PC-3 (cell line): ENCODE data around the gene MAMLD1. TPM values are rescaled to one million over a fixed set of nuclear protein-coding genes. Genes with fewer than 3 reads are reported as not detected.

Experiments
- ATAC-seq: fragments of 200-7000 bp; cut with Tn5 transposase; 2 replicates; pipeline ENCODE4 v1.9.1; 2020; ENCODE audit warnings: mild to moderate bottlenecking, moderate library complexity
- BruUV-seq: library from RNA; stranded (reverse); fragments of 400-500 nt; replicated peaks from 2 replicates; lab custom pipeline; 2021; lab: Mats Ljungman, UMichigan
- CTCF ChIA-PET: fragments of 300-600 bp; sonication (Branson Sonifier 250); formaldehyde crosslinking; loops from one replicate; lab custom pipeline; 2022; ENCODE audit warnings: antibody characterized with exemption; lab: Charles Lee
- POLR2A ChIA-PET: fragments of 300-600 bp; sonication (Branson Sonifier 250); formaldehyde crosslinking; loops from one replicate; lab custom pipeline; 2022; ENCODE audit warnings: antibody characterized with exemption; ENCODE audit not compliant: unreplicated experiment; lab: Charles Lee
- DNase-seq: peaks from one replicate; pipeline ENCODE4 v3.0.0-alpha.2; 2015
- H2AFZ ChIP-seq: fragments of 300-600 bp; sonication (generic); 2 replicates; pipeline ENCODE4 v1.6.0; 2016; ENCODE audit warnings: antibody characterized with exemption, low read length
- H3F3A ChIP-seq: fragments of 300-600 bp; sonication (generic); one replicate; pipeline ENCODE4 v1.6.0; 2017; ENCODE audit warnings: antibody characterized with exemption, low read length, control low read depth, mild to moderate bottlenecking; ENCODE audit not compliant: unreplicated experiment
- H3K27ac ChIP-seq: fragments of 300-600 bp; sonication (generic); 2 replicates; pipeline ENCODE4 v1.5.1; 2016; ENCODE audit warnings: mild to moderate bottlenecking, low read length
- H3K27me3 ChIP-seq: fragments of 300-600 bp; sonication (generic); 2 replicates; pipeline ENCODE4 v1.6.1; 2016; ENCODE audit warnings: low read length, mixed read lengths
- H3K36me3 ChIP-seq: fragments of 300-600 bp; sonication (generic); 2 replicates; pipeline ENCODE4 v1.6.1; 2016; ENCODE audit warnings: low read depth, mixed run types, low read length, mixed read lengths
- H3K4me1 ChIP-seq: fragments of 300-600 bp; sonication (generic); 2 replicates; pipeline ENCODE4 v1.5.1; 2016; ENCODE audit warnings: low read length; ENCODE audit not compliant: insufficient read depth
- H3K4me2 ChIP-seq: fragments of 300-600 bp; sonication (generic); 2 replicates; pipeline ENCODE4 v1.6.0; 2016; ENCODE audit warnings: low read length
- H3K4me3 ChIP-seq: fragments of 300-600 bp; sonication (generic); 2 replicates; pipeline ENCODE4 v1.5.1; 2016; ENCODE audit warnings: mild to moderate bottlenecking, low read length, mixed read lengths
- H3K79me2 ChIP-seq: fragments of 300-600 bp; sonication (generic); 2 replicates; pipeline ENCODE4 v1.6.1; 2017; ENCODE audit warnings: low read length, mixed read lengths
- H3K9ac ChIP-seq: fragments of 300-600 bp; sonication (generic); 2 replicates; pipeline ENCODE4 v1.6.0; 2016; ENCODE audit warnings: mild to moderate bottlenecking, low read length
- H3K9me2 ChIP-seq: fragments of 300-600 bp; sonication (generic); replicated peaks from 2 replicates; pipeline ENCODE4 v1.6.1; 2016; ENCODE audit warnings: mixed run types, low read length, mixed read lengths
- H3K9me3 ChIP-seq: fragments of 300-600 bp; sonication (generic); 2 replicates; pipeline ENCODE4 v1.6.1; 2016; ENCODE audit warnings: low read length, mixed read lengths
- H4K20me1 ChIP-seq: fragments of 300-600 bp; sonication (generic); 2 replicates; pipeline ENCODE4 v1.6.1; 2016; ENCODE audit warnings: low read length, mixed read lengths
- EZH2 ChIP-seq: fragments of 300-600 bp; sonication (generic); IDR thresholded peaks from one replicate; pipeline ENCODE4 v1.6.1; 2017; ENCODE audit warnings: antibody characterized with exemption, mild to moderate bottlenecking, low read length; ENCODE audit not compliant: unreplicated experiment
- EZH2phosphoT487 ChIP-seq: fragments of 300-600 bp; sonication (generic); IDR thresholded peaks from 2 replicates; pipeline ENCODE4 v1.6.1; 2018; ENCODE audit warnings: mild to moderate bottlenecking, antibody characterized with exemption, low read length, borderline replicate concordance
- intact Hi-C: fragments of 100-400 bp; cut with micrococcal nuclease; formaldehyde crosslinking; loops from 2 replicates; pipeline ENCODE4 v1.9.0; 2023
- total RNA-seq: library from RNA; depleted of rRNA; stranded (reverse); fragments of >200 nt; gene quantifications from 2 replicates; pipeline ENCODE4 v1.2.3, GENCODE V29; 2014
- TF ChIP-seq, protein P1 (sequence below): fragments of 300-600 bp; sonication (generic); conservative IDR thresholded peaks from 2 replicates; pipeline ENCODE4 v1.5.1; 2017; ENCODE audit warnings: antibody characterized with exemption, low read depth, mild to moderate bottlenecking, low read length

The MAMLD1 gene
- total RNA-seq, 1 experiment from 2014 or later, result 2.8 TPM

DNA sequence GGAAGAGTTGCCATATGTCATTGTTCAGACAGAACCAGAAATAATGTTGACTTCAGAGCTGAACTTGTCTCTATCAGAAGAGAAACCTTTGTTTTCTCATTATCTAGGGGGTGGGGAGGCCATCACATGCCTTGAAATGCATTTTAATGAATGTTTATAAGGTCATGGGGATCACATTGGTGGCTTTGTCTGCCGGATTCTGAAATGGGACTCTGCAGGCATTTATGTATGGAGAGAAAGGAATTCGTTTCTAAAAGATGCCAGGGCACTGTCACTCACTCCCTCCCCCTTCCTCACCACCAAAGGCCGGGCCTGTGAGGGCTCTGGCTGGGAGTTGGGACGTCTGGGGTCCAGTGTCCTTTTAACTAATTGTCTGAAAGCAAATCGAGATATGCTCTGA, 102.2 kb downstream of the MAMLD1 start:
- H3K36me3 ChIP-seq, result no peaks in the 10 kb centered on the region
- no peak overlapping the region for H2AFZ ChIP-seq
- intact Hi-C loops, result no loop called here
- no peaks in the 10 kb centered on the region for H3K27me3 ChIP-seq
- H3K27ac ChIP-seq, result no peak overlapping the region
- H3K4me3 ChIP-seq, result no peak overlapping the region
- DNase-seq (no peak), ATAC-seq (no peak)
- H3K9me3 ChIP-seq, result no peaks in the 10 kb centered on the region
- no peaks in the 10 kb centered on the region for H3K9me2 ChIP-seq
- no TSS peak for BruUV-seq
- H3K79me2 ChIP-seq, result no peaks in the 10 kb centered on the region
- H3K4me2 ChIP-seq, result no peak overlapping the region
- no peaks in the 10 kb centered on the region for H3F3A ChIP-seq
- CTCF ChIA-PET, result no interaction called here
- no peak for TF ChIP-seq EZH2phosphoT487
- TF ChIP-seq EZH2, result no peak
- TF ChIP-seq, protein P1, sequence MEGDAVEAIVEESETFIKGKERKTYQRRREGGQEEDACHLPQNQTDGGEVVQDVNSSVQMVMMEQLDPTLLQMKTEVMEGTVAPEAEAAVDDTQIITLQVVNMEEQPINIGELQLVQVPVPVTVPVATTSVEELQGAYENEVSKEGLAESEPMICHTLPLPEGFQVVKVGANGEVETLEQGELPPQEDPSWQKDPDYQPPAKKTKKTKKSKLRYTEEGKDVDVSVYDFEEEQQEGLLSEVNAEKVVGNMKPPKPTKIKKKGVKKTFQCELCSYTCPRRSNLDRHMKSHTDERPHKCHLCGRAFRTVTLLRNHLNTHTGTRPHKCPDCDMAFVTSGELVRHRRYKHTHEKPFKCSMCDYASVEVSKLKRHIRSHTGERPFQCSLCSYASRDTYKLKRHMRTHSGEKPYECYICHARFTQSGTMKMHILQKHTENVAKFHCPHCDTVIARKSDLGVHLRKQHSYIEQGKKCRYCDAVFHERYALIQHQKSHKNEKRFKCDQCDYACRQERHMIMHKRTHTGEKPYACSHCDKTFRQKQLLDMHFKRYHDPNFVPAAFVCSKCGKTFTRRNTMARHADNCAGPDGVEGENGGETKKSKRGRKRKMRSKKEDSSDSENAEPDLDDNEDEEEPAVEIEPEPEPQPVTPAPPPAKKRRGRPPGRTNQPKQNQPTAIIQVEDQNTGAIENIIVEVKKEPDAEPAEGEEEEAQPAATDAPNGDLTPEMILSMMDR, result no peak
- H4K20me1 ChIP-seq, result no peaks in the 10 kb centered on the region
- no peaks in the 10 kb centered on the region for H3K4me1 ChIP-seq
- H3K9ac ChIP-seq, result no peak overlapping the region
- POLR2A ChIA-PET, result interaction anchor here (0.6 kb wide), 1 partner anchor 506 kb away, joined by 4 read pairs; no protein-coding TSS in a partner anchor

DNA sequence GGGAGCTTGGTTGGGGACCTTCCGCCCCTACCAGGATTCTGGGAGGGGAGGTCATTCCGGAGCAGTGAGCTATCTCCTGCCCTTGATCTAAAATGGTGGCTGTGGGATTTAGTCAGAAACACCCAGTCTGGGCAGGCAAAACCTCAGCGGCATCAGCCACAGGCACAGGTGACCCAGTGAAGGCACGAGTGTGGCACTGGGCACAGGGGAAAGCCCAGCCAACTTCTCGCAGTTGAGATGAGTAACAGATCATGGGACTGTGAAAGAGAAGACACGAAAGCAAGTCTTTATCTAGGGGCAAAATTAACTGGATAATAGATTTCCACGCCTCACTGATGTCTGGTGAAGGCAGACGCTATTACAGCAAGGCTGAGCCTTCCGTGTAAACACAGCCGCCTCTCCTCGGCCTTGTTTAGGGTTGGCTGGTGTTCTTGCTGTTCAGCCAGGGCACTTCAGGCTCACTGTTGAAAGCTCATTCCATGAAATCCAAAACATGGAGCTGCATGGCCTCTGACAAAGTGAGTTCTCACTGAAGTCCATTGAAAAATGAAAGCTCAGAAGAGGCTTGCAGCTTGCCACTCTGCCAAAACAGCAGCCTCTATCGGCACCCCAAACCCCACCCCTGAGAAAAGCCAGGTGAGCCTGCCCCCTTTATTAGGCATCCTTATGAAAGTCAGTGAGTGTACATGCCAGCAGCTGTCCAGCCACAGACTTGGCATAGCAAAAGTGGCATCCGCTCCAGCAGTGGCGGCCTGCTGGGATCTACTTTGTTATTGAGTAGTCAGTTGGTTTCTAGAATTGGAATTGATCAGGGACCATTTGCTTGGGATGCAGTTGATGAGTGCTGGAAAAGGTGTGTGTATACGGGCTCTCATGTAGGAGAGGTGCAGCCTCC, 103.0 kb downstream of the MAMLD1 start:
- POLR2A ChIA-PET, result interaction anchor here (0.6 kb wide), 1 partner anchor 507 kb away, joined by 4 read pairs; no protein-coding TSS in a partner anchor

More for the DNA sequence above, 103.0 kb downstream of the MAMLD1 start:
- Histone ChIP-seq H2AFZ (no peak overlapping the region), H3K27ac (no peak overlapping the region), H3K4me3 (no peak overlapping the region), H3K79me2 (no peaks in the 10 kb centered on the region), H3K36me3 (no peaks in the 10 kb centered on the region), H3K9me2 (no peaks in the 10 kb centered on the region), H3F3A (no peaks in the 10 kb centered on the region), H3K4me2 (no peak overlapping the region), H3K27me3 (no peaks in the 10 kb centered on the region), H3K4me1 (no peaks in the 10 kb centered on the region), H4K20me1 (no peaks in the 10 kb centered on the region), H3K9me3 (no peaks in the 10 kb centered on the region), H3K9ac (no peak overlapping the region)
- CTCF ChIA-PET, result no interaction called here
- BruUV-seq, result no TSS peak
- no peak for DNase-seq
- TF ChIP-seq EZH2 (no peak), EZH2phosphoT487 (no peak)
- TF ChIP-seq, protein P1, result no peak
- intact Hi-C loops, result no loop called here
- no peak for ATAC-seq
